Raji (cell line): ENCODE results near the gene MYO9A.

ENCODE experiments used
- POLR2A ChIP-seq: IDR thresholded peaks from 2 replicates; pipeline ENCODE4 v1.6.1; 2011; ENCODE audit warnings: low read depth, low read length, control low read depth; ENCODE audit not compliant: insufficient read depth

The MYO9A gene

DNA sequence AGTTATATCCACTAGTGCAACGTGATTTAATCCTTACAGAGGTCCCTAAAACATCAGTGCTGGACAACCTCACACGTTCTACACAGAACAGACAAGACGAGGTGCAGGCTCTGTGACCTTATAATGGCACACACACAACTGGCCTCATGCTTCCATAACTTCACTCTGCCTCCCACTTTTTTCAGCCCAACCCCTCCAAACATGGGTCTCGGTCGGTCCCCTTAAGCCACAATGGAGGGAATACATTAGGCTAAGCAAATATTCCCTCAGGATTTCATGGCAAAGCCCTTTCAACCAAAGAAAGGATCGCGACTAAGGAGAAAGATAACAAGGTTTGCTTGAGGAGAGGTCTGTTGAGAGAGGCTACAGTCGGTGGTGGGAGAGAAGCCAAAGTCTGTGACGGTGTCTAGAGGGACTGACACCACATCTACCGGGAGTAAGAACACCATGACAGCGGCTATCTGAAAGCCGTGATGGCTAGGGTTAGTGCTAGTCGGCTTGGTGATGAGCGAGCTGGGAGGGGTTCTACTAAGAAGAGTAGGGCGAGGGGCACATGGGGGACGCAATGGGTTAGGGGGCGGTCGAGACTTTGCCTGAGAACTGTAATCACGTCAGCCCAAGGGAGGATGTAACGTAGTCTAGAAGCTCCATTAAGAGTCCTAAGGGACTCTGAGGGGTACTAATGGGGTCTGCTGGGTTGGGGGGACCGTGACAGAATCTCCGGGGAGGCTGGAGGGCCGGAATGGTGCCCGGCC is 1.0 kb downstream of the MYO9A start:
- no peak for TF ChIP-seq POLR2A

DNA sequence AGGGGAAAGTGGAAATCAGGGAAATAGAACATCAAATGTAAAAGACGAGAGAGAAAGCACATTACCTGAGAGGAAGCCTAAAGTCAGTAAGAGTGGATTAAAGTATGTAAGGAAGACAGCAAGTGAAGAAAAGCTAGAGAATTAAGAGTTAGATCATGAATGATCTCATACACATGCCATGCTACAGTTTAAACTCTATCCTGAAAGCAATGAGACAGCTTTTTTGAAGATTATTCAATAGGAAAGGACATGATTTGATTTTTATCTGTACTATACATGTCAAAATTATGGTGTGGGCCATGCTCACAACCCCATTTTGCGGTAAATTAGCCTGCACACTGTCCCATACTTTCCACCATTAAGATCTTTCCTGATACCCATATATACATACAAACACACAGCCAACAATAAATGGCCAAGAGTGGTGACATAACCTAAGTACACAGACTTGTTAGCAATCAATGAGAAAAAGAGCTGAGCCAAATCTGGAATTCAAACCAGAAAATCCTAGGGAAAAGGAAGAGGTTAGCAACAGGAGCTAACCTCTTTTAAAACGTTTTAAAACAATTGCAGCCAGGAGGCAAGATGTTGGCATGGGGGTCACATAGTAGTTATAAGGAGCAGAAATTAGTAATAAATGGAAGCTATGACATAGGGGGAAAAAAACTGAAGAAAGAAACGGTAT is 4.5 kb downstream of the MYO9A start:
- TF ChIP-seq POLR2A = no peak

DNA sequence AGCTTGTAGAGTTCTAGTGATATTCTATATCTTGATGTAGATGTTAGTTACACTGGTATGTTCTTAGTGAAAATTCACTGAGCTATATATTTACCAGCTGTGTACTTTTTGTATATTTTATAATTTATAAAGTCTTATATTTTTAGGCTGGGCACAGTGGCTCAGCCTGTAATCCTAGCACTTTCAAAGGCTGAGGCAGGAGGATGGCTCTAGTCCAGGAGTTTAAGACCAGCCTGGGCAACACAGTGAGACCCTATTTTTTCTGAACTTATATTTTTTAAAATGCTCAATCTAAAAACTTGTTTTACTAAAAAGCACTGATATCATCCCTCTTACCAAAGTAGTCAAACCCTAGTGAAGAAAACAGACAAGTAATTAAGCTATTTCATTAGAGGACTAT is 5.1 kb downstream of the MYO9A start:
- no peak for TF ChIP-seq POLR2A

DNA sequence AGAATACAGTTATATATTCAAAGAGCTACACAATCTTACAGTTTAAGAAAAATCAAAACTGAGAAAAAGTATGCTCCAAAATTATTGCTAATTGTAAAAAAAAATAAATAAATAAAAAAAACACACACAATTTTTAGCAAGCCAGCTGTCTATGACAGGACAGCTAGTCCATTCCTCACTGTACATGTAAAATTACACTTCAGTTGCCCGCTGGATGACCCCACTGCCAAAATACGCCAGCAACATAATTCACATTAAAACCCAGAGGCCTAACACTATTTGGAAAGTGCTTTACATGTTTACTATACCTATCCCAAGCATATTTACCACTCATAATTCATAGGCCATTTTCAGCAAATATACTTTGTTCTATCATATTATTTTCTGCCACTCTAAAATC is 5.8 kb downstream of the MYO9A start:
- TF ChIP-seq POLR2A = no peak

DNA sequence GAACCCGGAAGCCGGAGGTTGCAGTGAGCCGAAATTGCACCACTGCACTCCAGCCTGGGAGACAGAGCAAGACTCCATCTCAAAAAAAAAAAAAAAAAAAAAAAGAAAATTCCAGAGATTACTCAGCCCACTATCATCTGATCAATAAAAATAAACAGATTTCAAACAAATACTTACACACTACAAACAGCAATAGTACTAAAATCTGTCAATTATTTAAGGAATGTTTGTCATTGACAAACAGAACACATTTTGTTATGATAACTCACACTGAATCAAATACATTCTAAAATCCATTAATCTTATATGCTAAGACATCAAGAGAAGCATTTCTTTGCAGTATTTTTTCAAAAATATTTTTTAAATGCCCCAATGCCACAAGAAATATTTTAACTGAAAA is 7.6 kb downstream of the MYO9A start:
- no peak for TF ChIP-seq POLR2A

DNA sequence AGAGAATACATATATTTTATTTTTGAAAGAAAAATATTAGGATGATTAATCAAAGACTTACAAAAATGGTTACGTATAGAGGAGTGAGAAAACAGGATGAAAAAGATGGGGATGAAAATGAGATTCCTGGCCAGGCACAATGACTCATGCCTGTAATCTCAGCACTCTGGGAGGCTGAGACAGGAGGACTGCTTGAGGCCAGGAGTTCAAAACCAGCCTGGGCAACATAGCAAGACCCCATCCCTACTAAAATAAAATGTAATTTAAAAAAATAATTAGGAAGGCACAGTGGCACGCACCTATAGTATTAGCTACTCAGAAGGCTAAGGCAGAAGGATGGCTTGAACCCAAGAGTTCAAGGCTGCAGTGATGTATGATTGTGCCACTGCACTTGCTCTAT is 11.9 kb downstream of the MYO9A start:
- no peak for TF ChIP-seq POLR2A

DNA sequence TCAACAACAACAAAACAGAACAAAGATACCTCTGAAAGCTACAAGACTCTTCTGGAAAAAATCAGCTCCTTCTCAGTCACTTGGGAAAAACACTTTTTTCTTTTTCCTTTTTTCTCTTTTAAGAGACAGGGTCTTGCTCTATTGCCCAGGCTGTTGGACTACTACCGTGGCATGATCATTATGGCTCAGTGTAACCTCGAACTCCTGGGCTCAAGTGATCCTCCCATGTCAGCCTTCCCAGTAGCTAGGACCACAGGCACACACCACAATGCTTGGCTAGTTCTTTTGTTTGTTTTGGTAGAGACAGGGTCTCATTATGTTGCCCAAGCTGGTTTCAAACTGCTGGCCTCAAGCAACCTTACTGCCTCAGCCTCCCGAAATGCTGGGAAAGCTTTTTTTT is 12.8 kb downstream of the MYO9A start:
- TF ChIP-seq POLR2A = no peak

DNA sequence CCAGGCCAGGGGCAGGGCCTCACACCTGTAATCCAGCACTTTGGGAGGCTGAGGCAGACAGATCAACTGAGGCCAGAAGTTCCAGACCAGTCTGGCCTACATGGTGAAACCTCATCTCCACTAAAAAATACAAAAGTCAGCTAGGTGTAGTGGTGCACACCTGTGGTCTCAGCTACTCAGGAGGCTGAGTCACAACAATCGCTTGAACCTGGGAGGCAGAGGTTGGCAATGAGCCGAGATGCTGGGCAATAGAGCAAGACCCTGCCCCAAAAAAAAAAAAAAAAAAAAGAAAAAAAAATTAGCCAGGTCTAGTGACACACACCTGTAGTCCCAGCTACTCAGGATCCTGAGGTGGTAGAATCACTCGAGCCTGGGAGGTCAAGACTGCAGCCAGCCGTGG is 18.8 kb downstream of the MYO9A start:
- TF ChIP-seq POLR2A = no peak

DNA sequence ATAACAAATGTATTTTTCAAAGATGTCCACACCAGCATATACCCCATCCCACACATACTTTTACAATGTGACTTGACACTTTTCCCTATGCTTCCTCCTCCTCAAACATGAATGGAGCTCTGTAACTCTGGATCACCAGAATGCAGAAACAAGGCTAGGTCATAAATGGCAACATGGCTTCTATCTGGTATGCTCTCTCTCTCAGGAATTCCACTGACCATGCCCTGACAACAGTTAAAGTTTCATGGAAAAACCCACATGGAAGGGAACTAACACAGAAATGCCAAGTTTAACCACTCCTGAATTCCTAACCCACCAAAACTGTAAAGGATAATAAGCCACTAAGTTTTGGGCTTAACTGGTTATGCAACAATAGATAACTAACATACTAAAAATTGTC is 19.9 kb downstream of the MYO9A start:
- no peak for TF ChIP-seq POLR2A

DNA sequence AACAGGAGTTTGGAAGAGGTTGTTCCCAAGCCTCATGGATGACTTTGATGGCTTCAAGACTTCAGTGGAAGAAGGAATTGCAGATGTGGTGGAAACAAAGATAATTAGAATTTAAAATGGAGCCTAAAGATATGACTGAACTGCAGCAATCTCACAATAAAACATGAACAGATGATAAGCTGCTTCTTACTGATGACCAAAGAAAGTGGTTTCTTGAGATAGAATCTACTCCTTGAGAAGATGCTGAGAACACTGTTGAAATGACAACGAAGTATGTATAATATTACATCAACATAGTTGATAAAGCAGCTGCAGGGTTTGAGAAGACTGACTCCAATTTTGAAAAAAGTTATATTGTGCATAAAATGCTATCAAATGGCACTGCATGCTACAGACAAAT is 21.2 kb downstream of the MYO9A start:
- TF ChIP-seq POLR2A = no peak

DNA sequence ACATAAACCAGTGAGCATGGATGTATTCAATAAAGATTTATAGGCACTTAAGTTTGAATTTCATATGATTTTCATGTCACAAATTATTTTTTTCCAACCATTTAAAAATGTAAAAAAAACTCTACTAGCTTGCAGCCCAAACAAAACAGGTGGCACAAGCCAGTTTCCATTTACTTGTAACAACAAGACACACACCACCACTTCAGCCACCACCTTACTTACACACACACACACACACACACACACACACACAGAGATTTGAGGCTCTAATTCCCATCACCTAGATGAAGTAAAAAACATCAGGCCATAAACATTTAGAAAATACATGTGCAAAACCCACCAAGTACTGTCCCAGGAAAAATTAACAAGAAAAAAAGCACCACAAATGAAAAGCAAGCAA is 25.3 kb downstream of the MYO9A start:
- no peak for TF ChIP-seq POLR2A

DNA sequence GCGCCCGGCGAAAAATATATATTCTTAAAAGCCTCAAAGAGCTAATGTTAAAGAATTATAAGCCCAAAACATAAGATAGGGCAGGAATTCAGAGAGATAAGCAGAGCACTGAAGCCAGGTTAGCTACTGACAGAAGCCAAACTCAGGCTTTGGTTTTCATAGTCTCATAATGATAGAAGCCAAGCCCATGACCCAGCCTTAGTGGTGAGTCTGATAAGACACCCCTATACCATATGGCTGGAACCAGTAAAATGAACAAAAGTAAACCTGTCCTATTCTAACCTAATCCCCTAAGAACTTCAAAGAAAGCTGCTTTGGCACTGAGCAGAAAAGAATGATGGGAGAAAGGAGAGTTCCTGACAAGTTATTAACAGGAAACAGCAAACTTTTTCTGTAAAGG is 25.9 kb downstream of the MYO9A start:
- no peak for TF ChIP-seq POLR2A

DNA sequence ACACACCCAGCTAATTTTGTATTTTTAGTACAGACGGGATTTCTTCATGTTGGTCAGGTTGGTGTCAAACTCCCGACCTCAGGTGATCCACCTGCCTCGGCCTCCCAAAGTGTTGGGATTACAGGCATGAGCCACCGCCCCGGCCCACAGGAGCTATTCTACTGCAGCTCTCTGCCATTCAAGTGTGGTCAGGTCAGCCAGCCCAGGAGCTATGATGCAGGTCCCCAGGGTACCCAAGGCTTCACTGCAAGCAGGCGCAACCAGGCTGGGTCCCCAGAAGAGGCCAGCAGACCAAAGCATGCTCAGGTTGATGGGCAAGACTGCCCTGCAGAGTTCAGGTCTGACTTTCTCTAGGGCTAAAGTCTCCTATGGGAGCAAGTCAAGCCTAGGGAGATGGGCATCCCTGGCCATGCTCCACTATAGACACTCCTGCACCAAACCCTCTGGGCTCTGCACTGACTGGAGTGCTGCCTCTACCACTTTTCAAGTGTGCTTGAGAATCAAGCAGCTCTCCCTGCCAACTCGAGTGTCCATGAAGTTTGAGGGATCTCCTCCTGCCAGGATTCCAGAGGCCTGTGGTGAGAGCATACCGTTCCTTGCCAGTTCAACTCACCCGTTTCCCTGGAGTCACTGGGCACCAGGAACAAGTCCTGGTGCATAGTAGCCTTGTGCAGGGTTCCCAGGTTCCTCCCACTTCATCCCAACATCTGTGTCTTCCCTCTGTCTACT is 30.9 kb downstream of the MYO9A start:
- TF ChIP-seq POLR2A = no peak

DNA sequence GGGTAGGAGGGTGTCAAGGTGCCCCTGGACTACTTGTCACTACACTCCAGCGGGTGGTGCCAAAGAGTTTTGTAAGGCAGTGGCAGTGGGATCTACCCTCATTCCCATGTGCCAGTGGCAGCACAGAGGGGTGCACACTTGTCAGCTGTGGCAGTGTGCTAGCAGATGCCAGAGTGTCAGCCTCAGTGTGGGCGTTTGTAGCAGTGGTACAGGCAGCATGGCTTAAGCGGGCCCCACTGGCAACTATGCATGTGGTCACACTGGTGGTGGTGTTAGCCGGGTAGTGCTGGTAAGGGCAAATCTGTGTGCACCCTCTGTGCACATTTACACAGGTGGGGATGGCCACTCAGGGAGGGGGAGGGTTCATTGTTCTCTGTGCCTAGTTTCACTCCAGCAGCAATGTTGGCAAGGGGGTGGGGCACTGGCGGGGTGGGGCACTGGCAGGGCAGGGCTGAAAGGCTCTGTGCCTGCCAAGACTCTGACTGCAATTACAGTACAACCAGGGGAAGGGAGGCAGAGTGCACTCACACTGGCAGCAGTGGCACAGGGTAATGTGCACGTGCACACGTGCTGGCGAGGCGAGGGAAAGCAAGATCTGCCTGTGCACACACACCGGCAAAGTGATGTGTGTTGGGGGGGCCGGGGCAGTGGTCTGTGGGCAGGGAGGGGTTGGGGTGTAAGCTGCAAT is 31.8 kb downstream of the MYO9A start:
- no peak for TF ChIP-seq POLR2A

DNA sequence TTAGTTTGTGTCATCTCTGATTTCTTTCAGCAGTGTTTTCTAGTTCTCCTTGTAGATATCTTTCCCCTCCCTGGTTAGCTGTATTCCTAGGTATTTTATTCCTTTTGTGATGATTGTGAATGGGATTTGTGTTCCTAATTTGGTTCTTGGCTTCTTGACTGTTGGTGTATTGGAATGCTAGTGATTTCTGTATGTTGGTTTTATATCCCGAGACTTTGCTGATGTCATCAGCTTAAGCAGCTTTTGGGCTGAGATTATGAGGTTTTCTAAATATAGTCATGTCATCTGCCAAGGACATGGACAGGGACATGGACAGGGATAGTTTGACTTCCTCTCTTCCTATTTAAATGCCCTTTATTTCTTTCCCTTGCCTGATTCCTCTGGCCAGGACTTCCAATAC is 35.8 kb downstream of the MYO9A start:
- TF ChIP-seq POLR2A = no peak
